Activated CD4-positive, alpha-beta T cell treated with anti-CD3 and anti-CD28 coated beads, Interleukin-10, Interleukin-2, amounts not matched to agents 100 ng/mL and 50 ng/mL, durations not matched to agents 16 hours and 8 hours (primary cell): ENCODE data around the gene DDB1.
A peak's percentile ranks its signal among the peaks of the same experiment; 100 is the strongest.

Experiments used
- DNase-seq: peaks from one replicate; pipeline ENCODE4 v3.0.0-alpha.2; 2020

DDB1 gene

GRCh38 chr11:61334434-61335354 lies 1.8 kb upstream of the DDB1 start:
- no peak for DNase-seq

GRCh38 chr11:61333550-61334433 lies 887 bp upstream of the DDB1 start:
- peak; percentile 38 for DNase-seq

GRCh38 chr11:61332281-61332796 lies 566 bp downstream of the DDB1 start:
- DNase-seq: peak; percentile 15

- DNase-seq: no peak
Observed at GRCh38 chr11:61331651-61332050, 1.3 kb downstream of the DDB1 start.

GRCh38 chr11:61329871-61330270 lies 3.0 kb downstream of the DDB1 start:
- DNase-seq: no peak

- no peak for DNase-seq
Observed at GRCh38 chr11:61328351-61328750, 4.6 kb downstream of the DDB1 start.

GRCh38 chr11:61327669-61328071 lies 5.2 kb downstream of the DDB1 start:
- DNase-seq: no peak

- no peak for DNase-seq
Observed at GRCh38 chr11:61325649-61326414, 7.1 kb downstream of the DDB1 start.

GRCh38 chr11:61315260-61315659 lies 17.6 kb downstream of the DDB1 start:
- DNase-seq: no peak

GRCh38 chr11:61310749-61311148 lies 22.2 kb downstream of the DDB1 start:
- no peak for DNase-seq

GRCh38 chr11:61309739-61310138 lies 23.2 kb downstream of the DDB1 start:
- peak; percentile 42 for DNase-seq

- DNase-seq: no peak
Observed at GRCh38 chr11:61309141-61309540, 23.8 kb downstream of the DDB1 start.

GRCh38 chr11:61307354-61307753 lies 25.6 kb downstream of the DDB1 start:
- DNase-seq: no peak

- DNase-seq: no peak
Observed at GRCh38 chr11:61306221-61306620, 26.7 kb downstream of the DDB1 start.

- DNase-seq: no peak
Observed at GRCh38 chr11:61305417-61305816, 27.5 kb downstream of the DDB1 start.

- DNase-seq: no peak
Observed at GRCh38 chr11:61303725-61304124, 29.2 kb downstream of the DDB1 start.

GRCh38 chr11:61302550-61302949 lies 30.4 kb downstream of the DDB1 start:
- DNase-seq: no peak

- DNase-seq: no peak
Observed at GRCh38 chr11:61298663-61299244, 34.2 kb downstream of the DDB1 start.

GRCh38 chr11:61297746-61298145 lies 35.2 kb downstream of the DDB1 start:
- no peak for DNase-seq

- DNase-seq: no peak
Observed at GRCh38 chr11:61297341-61297740, 35.6 kb downstream of the DDB1 start.

- no peak for DNase-seq
Observed at GRCh38 chr11:61295596-61295926, 37.3 kb downstream of the DDB1 start.
